T-helper 1 cell treated with Interleukin-12 subunit alpha and Interleukin-12 subunit beta and Interleukin-4 antibody, amounts not matched to agents 30 μg/mL and 1 μg/mL, for 36 hours (primary cell): ENCODE data around the gene PI16.
A peak's percentile ranks its signal among the peaks of the same experiment; 100 is the strongest.
"Not testable (repeated sequence)": the region's sequence is repeated elsewhere in the genome, so short reads cannot be mapped to it uniquely, and the experiment has no call there.

Experiments used
- H3K27ac Mint-ChIP-seq: one replicate; pipeline ENCODE4 v1.8.0; 2021; ENCODE audit warnings: mild to moderate bottlenecking, mixed read lengths
- H3K27me3 Mint-ChIP-seq: one replicate; pipeline ENCODE4 v1.8.0; 2021; ENCODE audit warnings: low read depth, mixed read lengths
- H3K36me3 Mint-ChIP-seq: one replicate; pipeline ENCODE4 v1.8.0; 2021; ENCODE audit warnings: low read depth, mixed read lengths
- H3K4me1 Mint-ChIP-seq: one replicate; pipeline ENCODE4 v1.8.0; 2021; ENCODE audit warnings: low read depth, mixed read lengths
- H3K4me3 Mint-ChIP-seq: one replicate; pipeline ENCODE4 v1.8.0; 2021; ENCODE audit warnings: mild to moderate bottlenecking, moderate library complexity, mixed read lengths
- H3K9me3 Mint-ChIP-seq: one replicate; pipeline ENCODE4 v1.8.0; 2021; ENCODE audit warnings: mixed read lengths

PI16 gene

GRCh38 chr6:36980876-36981619 is 26.5 kb downstream of the PI16 start:
- H3K27ac Mint-ChIP-seq: no peak overlapping the region
- peaks cover 18% of the 10 kb centered on the region for H3K4me1 Mint-ChIP-seq
- peaks cover 30% of the 10 kb centered on the region for H3K36me3 Mint-ChIP-seq
- no peaks in the 10 kb centered on the region for H3K27me3 Mint-ChIP-seq
- no peak overlapping the region for H3K4me3 Mint-ChIP-seq
- no peaks in the 10 kb centered on the region for H3K9me3 Mint-ChIP-seq

- Mint-ChIP-seq H3K9me3 (no peaks in the 10 kb centered on the region), H3K27me3 (peaks cover 4% of the 10 kb centered on the region), H3K4me1 (peaks cover 27% of the 10 kb centered on the region), H3K4me3 (no peak overlapping the region), H3K36me3 (peaks cover 16% of the 10 kb centered on the region), H3K27ac (no peak overlapping the region)
Measured at GRCh38 chr6:36983538-36983937, 29.0 kb downstream of the PI16 start.

GRCh38 chr6:36984581-36985416 is 30.3 kb downstream of the PI16 start:
- H3K27ac Mint-ChIP-seq: no peak overlapping the region
- no peaks in the 10 kb centered on the region for H3K9me3 Mint-ChIP-seq
- no peak overlapping the region for H3K4me3 Mint-ChIP-seq
- peaks cover 12% of the 10 kb centered on the region for H3K36me3 Mint-ChIP-seq
- H3K27me3 Mint-ChIP-seq: peaks cover 8% of the 10 kb centered on the region
- peaks cover 19% of the 10 kb centered on the region for H3K4me1 Mint-ChIP-seq

GRCh38 chr6:36985417-36985807 is 30.9 kb downstream of the PI16 start:
- peaks cover 10% of the 10 kb centered on the region for H3K36me3 Mint-ChIP-seq
- H3K27ac Mint-ChIP-seq: no peak overlapping the region
- peaks cover 8% of the 10 kb centered on the region for H3K27me3 Mint-ChIP-seq
- H3K9me3 Mint-ChIP-seq: no peaks in the 10 kb centered on the region
- peaks cover 17% of the 10 kb centered on the region for H3K4me1 Mint-ChIP-seq
- no peak overlapping the region for H3K4me3 Mint-ChIP-seq

GRCh38 chr6:36985808-36986703 is 31.5 kb downstream of the PI16 start, which contains the start of gene MTCH1:
TSS of gene MTCH1 (minus strand) at chr6:36986196. CDS start at chr6:36986173, 23 bp downstream.
- no peaks in the 10 kb centered on the region for H3K9me3 Mint-ChIP-seq
- peaks cover 8% of the 10 kb centered on the region for H3K36me3 Mint-ChIP-seq

GRCh38 chr6:36986704-36987047 is 32.1 kb downstream of the PI16 start:
- Mint-ChIP-seq H3K27ac (peak overlapping the region; percentile 98), H3K36me3 (peaks cover 7% of the 10 kb centered on the region), H3K4me3 (peak overlapping the region; percentile 100), H3K4me1 (peaks cover 14% of the 10 kb centered on the region), H3K9me3 (no peaks in the 10 kb centered on the region), H3K27me3 (peaks cover 8% of the 10 kb centered on the region)

More at GRCh38 chr6:36985808-36986703, 31.5 kb downstream of the PI16 start, which contains the start of gene MTCH1:
- peaks cover 8% of the 10 kb centered on the region for H3K27me3 Mint-ChIP-seq
- H3K4me1 Mint-ChIP-seq: peaks cover 15% of the 10 kb centered on the region
- H3K4me3 Mint-ChIP-seq: peak within 1 kb of the TSS; percentile 100
- H3K27ac Mint-ChIP-seq: peak within 1 kb of the TSS; percentile 98

- Mint-ChIP-seq H3K9me3 (no peaks in the 10 kb centered on the region), H3K27me3 (peaks cover 21% of the 10 kb centered on the region), H3K4me1 (peaks cover 9% of the 10 kb centered on the region), H3K27ac (no peak overlapping the region), H3K36me3 (peaks cover 2% of the 10 kb centered on the region), H3K4me3 (no peak overlapping the region)
Measured at GRCh38 chr6:36989264-36989663, 34.7 kb downstream of the PI16 start.

GRCh38 chr6:36990401-36990800 is 35.9 kb downstream of the PI16 start:
- H3K4me1 Mint-ChIP-seq, H3K36me3 Mint-ChIP-seq, H3K9me3 Mint-ChIP-seq, H3K27ac Mint-ChIP-seq, H3K4me3 Mint-ChIP-seq: not testable (repeated sequence)
- peaks cover 26% of the 10 kb centered on the region for H3K27me3 Mint-ChIP-seq

- no peak overlapping the region for H3K27ac Mint-ChIP-seq
- H3K4me3 Mint-ChIP-seq: no peak overlapping the region
- no peaks in the 10 kb centered on the region for H3K4me1 Mint-ChIP-seq
- H3K9me3 Mint-ChIP-seq: no peaks in the 10 kb centered on the region
- peaks cover 33% of the 10 kb centered on the region for H3K27me3 Mint-ChIP-seq
- H3K36me3 Mint-ChIP-seq: no peaks in the 10 kb centered on the region
Measured at GRCh38 chr6:36997811-36998722, 43.5 kb downstream of the PI16 start.

GRCh38 chr6:36998723-36999038 is 44.1 kb downstream of the PI16 start:
- Mint-ChIP-seq H3K4me1 (no peaks in the 10 kb centered on the region), H3K36me3 (no peaks in the 10 kb centered on the region), H3K4me3 (no peak overlapping the region), H3K9me3 (no peaks in the 10 kb centered on the region), H3K27me3 (peaks cover 28% of the 10 kb centered on the region), H3K27ac (no peak overlapping the region)

- Mint-ChIP-seq H3K27me3 (peaks cover 25% of the 10 kb centered on the region), H3K9me3 (no peaks in the 10 kb centered on the region), H3K4me1 (no peaks in the 10 kb centered on the region), H3K27ac (no peak overlapping the region), H3K36me3 (no peaks in the 10 kb centered on the region), H3K4me3 (no peak overlapping the region)
Measured at GRCh38 chr6:36999061-36999750, 44.7 kb downstream of the PI16 start.

- no peaks in the 10 kb centered on the region for H3K9me3 Mint-ChIP-seq
- H3K4me1 Mint-ChIP-seq: no peaks in the 10 kb centered on the region
- no peak overlapping the region for H3K27ac Mint-ChIP-seq
- peaks cover 21% of the 10 kb centered on the region for H3K27me3 Mint-ChIP-seq
- H3K36me3 Mint-ChIP-seq: no peaks in the 10 kb centered on the region
- H3K4me3 Mint-ChIP-seq: no peak overlapping the region
Measured at GRCh38 chr6:36999751-37000125, 45.2 kb downstream of the PI16 start.
